HCT116 (cell line): ENCODE results near the gene MME. TPM values are rescaled to one million over a fixed set of nuclear protein-coding genes. Genes with fewer than 3 reads are reported as not detected.

Experiments
- ATAC-seq: fragments of 200-7000 bp; cut with Tn5 transposase; 2 replicates; pipeline ENCODE4 v1.9.1; 2020; ENCODE audit warnings: mild to moderate bottlenecking, moderate library complexity
- BruUV-seq: library from RNA; stranded (reverse); fragments of 400-500 nt; replicated peaks from 2 replicates; lab custom pipeline; 2021; lab: Mats Ljungman, UMichigan
- CTCF ChIA-PET: fragments of 300-600 bp; sonication (Branson Sonifier 250); formaldehyde crosslinking; loops from one replicate; lab custom pipeline; 2021; ENCODE audit warnings: antibody characterized with exemption; lab: Charles Lee
- POLR2A ChIA-PET: fragments of 300-600, 350-600 bp; sonication (Branson Sonifier 250); formaldehyde crosslinking; loops from one replicate; lab custom pipeline; 2021; ENCODE audit warnings: antibody characterized with exemption; lab: Charles Lee
- RAD21 ChIA-PET, 2 experiments: fragments of 300-600 bp; sonication (Branson Sonifier 250); formaldehyde crosslinking; loops; one replicate each; lab custom pipeline; 2023; ENCODE audit warnings: low total read pairs in 2 of 2; ENCODE audit not compliant: uncharacterized antibody in 2 of 2, unreplicated experiment in 2 of 2, low non-redundant PET in 1 of 2; lab: Charles Lee
- DNase-seq: peaks from one replicate; pipeline ENCODE4 v3.0.0-alpha.2; 2010; ENCODE audit warnings: low read depth, low spot score
- H2AFZ ChIP-seq: fragments of 200-600 bp; shearing (Covaris generic), sonication (generic); 2 replicates; pipeline ENCODE4 v1.6.1; 2017; ENCODE audit warnings: low read depth, mixed run types, mixed read lengths, antibody characterized with exemption, low read length; ENCODE audit not compliant: poor library complexity, severe bottlenecking
- H3K27ac ChIP-seq: 2 replicates; pipeline ENCODE4 v1.5.1; 2012; ENCODE audit warnings: low read depth, low read length
- H3K27me3 ChIP-seq: fragments of 200-600 bp; sonication (generic); 2 replicates; pipeline ENCODE4 v1.6.1; 2016; ENCODE audit warnings: mixed run types, low read length, mixed read lengths; ENCODE audit not compliant: insufficient read depth
- H3K36me3 ChIP-seq, 2 experiments: fragments of 200-500 bp in 1 of 2; fragments of 200-600 bp in 1 of 2; sonication (Bioruptor generic) in 1 of 2; sonication (generic) in 1 of 2; 2 replicates each; pipeline versions ENCODE4 v1.5.1 to v1.6.1; 2014 to 2016; ENCODE audit warnings: low read length in 2 of 2, inconsistent platforms in 1 of 2, mixed read lengths in 1 of 2, mixed run types in 1 of 2; ENCODE audit not compliant: insufficient read depth in 2 of 2, control insufficient read depth in 1 of 2
- H3K4me1 ChIP-seq, 2 experiments: fragments of 200-600 bp in 1 of 2; sonication (generic) in 1 of 2; 2 replicates each; pipeline versions ENCODE4 v1.5.1 to v1.6.1; 2012 to 2017; ENCODE audit warnings: low read length in 2 of 2, inconsistent platforms in 1 of 2, mild to moderate bottlenecking in 1 of 2, mixed read lengths in 1 of 2, mixed run types in 1 of 2, moderate library complexity in 1 of 2; ENCODE audit not compliant: insufficient read depth in 2 of 2, control insufficient read depth in 1 of 2
- H3K4me2 ChIP-seq: fragments of 200-600 bp; sonication (generic); 2 replicates; pipeline ENCODE4 v1.6.1; 2017; ENCODE audit warnings: mixed run types, low read length, mixed read lengths
- H3K4me3 ChIP-seq, 2 experiments: fragments of 200-600 bp in 1 of 2; sonication (generic) in 1 of 2; replicated peaks in 1 of 2; 2 replicates each; pipeline ENCODE4 v1.5.1; 2011 to 2016; ENCODE audit warnings: low read length in 2 of 2, control low read depth in 1 of 2, low read depth in 1 of 2, mild to moderate bottlenecking in 1 of 2, mixed read lengths in 1 of 2, mixed run types in 1 of 2
- H3K79me2 ChIP-seq: fragments of 200-600 bp; sonication (generic); 2 replicates; pipeline ENCODE4 v1.6.1; 2017; ENCODE audit warnings: mild to moderate bottlenecking, mixed run types, low read length, moderate library complexity, mixed read lengths; ENCODE audit not compliant: insufficient read depth
- H3K9ac ChIP-seq: fragments of 200-600 bp; sonication (generic); 2 replicates; pipeline ENCODE4 v1.6.1; 2016; ENCODE audit warnings: low read length, mixed read lengths
- H3K9me2 ChIP-seq: fragments of 200-600 bp; sonication (generic), shearing (Covaris generic); 2 replicates; pipeline ENCODE4 v1.6.1; 2017; ENCODE audit warnings: mixed run types, mild to moderate bottlenecking, moderate library complexity; ENCODE audit not compliant: insufficient read depth
- H3K9me3 ChIP-seq, 2 experiments: fragments of 200-500 bp in 1 of 2; fragments of 200-600 bp in 1 of 2; sonication (Bioruptor generic) in 1 of 2; sonication (generic) in 1 of 2; 2 replicates each; pipeline ENCODE4 v1.6.1; 2014 to 2017; ENCODE audit warnings: low read length in 2 of 2, mixed read lengths in 2 of 2, inconsistent platforms in 1 of 2, low read depth in 1 of 2, mild to moderate bottlenecking in 1 of 2, mixed run types in 1 of 2, moderate library complexity in 1 of 2; ENCODE audit not compliant: control insufficient read depth in 1 of 2, insufficient read depth in 1 of 2
- H4K20me1 ChIP-seq: fragments of 200-600 bp; sonication (generic), shearing (Covaris generic); 2 replicates; pipeline ENCODE4 v1.6.1; 2017; ENCODE audit warnings: mixed run types, mild to moderate bottlenecking, moderate library complexity; ENCODE audit not compliant: insufficient read depth
- CBX3 ChIP-seq: IDR thresholded peaks from 2 replicates; pipeline ENCODE4 v1.6.1; 2012; ENCODE audit warnings: low read depth
- ELF1 ChIP-seq: IDR thresholded peaks from 2 replicates; pipeline ENCODE4 v1.6.1; 2012; ENCODE audit warnings: low read depth, borderline replicate concordance
- EZH2phosphoT487 ChIP-seq: fragments of 200-600 bp; IDR thresholded peaks from 2 replicates; pipeline ENCODE4 v1.6.1; 2018; ENCODE audit warnings: antibody characterized with exemption, borderline replicate concordance
- FOSL1 ChIP-seq: IDR thresholded peaks from 2 replicates; pipeline ENCODE4 v1.6.1; 2012; ENCODE audit warnings: low read depth
- JUND ChIP-seq: IDR thresholded peaks from 2 replicates; pipeline ENCODE4 v1.6.1; 2012
- POLR2A ChIP-seq: IDR thresholded peaks from 2 replicates; pipeline ENCODE4 v1.7.0; 2011; ENCODE audit warnings: borderline replicate concordance; ENCODE audit not compliant: insufficient read depth, insufficient read length; ENCODE audit errors: extremely low read depth
- RAD21 ChIP-seq: IDR thresholded peaks from 2 replicates; pipeline ENCODE4 v1.6.1; 2012; ENCODE audit warnings: low read depth, mild to moderate bottlenecking
- SP1 ChIP-seq: IDR thresholded peaks from 2 replicates; pipeline ENCODE4 v1.6.1; 2012; ENCODE audit warnings: low read depth
- ZFX ChIP-seq: fragments of 450-650 bp; IDR thresholded peaks from 2 replicates; pipeline ENCODE4 v1.6.1; 2017
- intact Hi-C: fragments of 100-400 bp; cut with micrococcal nuclease; formaldehyde crosslinking; loops from 2 replicates; pipeline ENCODE4 v1.10.0; 2022
- total RNA-seq: library from RNA; stranded (reverse); gene quantifications from one replicate; pipeline ENCODE4 v1.2.1, GENCODE V29; 2021; ENCODE audit not compliant: unreplicated experiment
- TF ChIP-seq, protein P1 (sequence below), 3 experiments: fragments of 200-600 bp in 1 of 3; sonication (generic) in 1 of 3; IDR thresholded peaks in 2 of 3; conservative IDR thresholded peaks in 1 of 3; 2 replicates each; pipeline ENCODE4 v1.5.1; 2012 to 2017; ENCODE audit warnings: low read depth in 2 of 3, low read length in 2 of 3, antibody characterized with exemption in 1 of 3, borderline replicate concordance in 1 of 3, control low read depth in 1 of 3, mild to moderate bottlenecking in 1 of 3, mixed read lengths in 1 of 3, mixed run types in 1 of 3, moderate library complexity in 1 of 3; ENCODE audit not compliant: insufficient read depth in 1 of 3
- TF ChIP-seq, protein P2 (sequence below): IDR thresholded peaks from 2 replicates; pipeline ENCODE4 v1.6.1; 2011; ENCODE audit warnings: mild to moderate bottlenecking, low read length, moderate library complexity; ENCODE audit not compliant: insufficient replicate concordance; ENCODE audit errors: extremely low read depth
- TF ChIP-seq, protein P3 (sequence below): IDR thresholded peaks from 2 replicates; pipeline ENCODE4 v1.6.1; 2012

MME gene
- total RNA-seq, 1 experiment from 2014 or later, result 0.34 TPM

GRCh38 chr3:155153242-155154186, 73.4 kb downstream of the MME start:
- no peak overlapping the region for H3K4me3 ChIP-seq
- no peak overlapping the region for H3K27ac ChIP-seq
- no peak overlapping the region for H2AFZ ChIP-seq
- H3K27me3 ChIP-seq, result no peaks in the 10 kb centered on the region
- H3K36me3 ChIP-seq, result no peaks in the 10 kb centered on the region
- no peak overlapping the region for H3K9ac ChIP-seq
- no peaks in the 10 kb centered on the region for H3K9me2 ChIP-seq
- ChIA-PET CTCF (no interaction called here), POLR2A (no interaction called here), RAD21 (no interaction called here)
- TF ChIP-seq, protein P1, sequence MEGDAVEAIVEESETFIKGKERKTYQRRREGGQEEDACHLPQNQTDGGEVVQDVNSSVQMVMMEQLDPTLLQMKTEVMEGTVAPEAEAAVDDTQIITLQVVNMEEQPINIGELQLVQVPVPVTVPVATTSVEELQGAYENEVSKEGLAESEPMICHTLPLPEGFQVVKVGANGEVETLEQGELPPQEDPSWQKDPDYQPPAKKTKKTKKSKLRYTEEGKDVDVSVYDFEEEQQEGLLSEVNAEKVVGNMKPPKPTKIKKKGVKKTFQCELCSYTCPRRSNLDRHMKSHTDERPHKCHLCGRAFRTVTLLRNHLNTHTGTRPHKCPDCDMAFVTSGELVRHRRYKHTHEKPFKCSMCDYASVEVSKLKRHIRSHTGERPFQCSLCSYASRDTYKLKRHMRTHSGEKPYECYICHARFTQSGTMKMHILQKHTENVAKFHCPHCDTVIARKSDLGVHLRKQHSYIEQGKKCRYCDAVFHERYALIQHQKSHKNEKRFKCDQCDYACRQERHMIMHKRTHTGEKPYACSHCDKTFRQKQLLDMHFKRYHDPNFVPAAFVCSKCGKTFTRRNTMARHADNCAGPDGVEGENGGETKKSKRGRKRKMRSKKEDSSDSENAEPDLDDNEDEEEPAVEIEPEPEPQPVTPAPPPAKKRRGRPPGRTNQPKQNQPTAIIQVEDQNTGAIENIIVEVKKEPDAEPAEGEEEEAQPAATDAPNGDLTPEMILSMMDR (IDR thresholded peaks at IDR 0.05 in 2 of 3, conservative IDR thresholded peaks at IDR 0.05 in 1 of 3; ENCODE audit: borderline replicate concordance in 1 of 3, insufficient read depth in 1 of 3, low read depth in 2 of 3, low read length in 2 of 3), result no peak
- no peak for TF ChIP-seq CBX3
- no peak for TF ChIP-seq POLR2A
- TF ChIP-seq, protein P2, sequence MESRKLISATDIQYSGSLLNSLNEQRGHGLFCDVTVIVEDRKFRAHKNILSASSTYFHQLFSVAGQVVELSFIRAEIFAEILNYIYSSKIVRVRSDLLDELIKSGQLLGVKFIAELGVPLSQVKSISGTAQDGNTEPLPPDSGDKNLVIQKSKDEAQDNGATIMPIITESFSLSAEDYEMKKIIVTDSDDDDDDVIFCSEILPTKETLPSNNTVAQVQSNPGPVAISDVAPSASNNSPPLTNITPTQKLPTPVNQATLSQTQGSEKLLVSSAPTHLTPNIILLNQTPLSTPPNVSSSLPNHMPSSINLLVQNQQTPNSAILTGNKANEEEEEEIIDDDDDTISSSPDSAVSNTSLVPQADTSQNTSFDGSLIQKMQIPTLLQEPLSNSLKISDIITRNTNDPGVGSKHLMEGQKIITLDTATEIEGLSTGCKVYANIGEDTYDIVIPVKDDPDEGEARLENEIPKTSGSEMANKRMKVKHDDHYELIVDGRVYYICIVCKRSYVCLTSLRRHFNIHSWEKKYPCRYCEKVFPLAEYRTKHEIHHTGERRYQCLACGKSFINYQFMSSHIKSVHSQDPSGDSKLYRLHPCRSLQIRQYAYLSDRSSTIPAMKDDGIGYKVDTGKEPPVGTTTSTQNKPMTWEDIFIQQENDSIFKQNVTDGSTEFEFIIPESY, result no peak
- no peak for TF ChIP-seq SP1
- TF ChIP-seq, protein P3, sequence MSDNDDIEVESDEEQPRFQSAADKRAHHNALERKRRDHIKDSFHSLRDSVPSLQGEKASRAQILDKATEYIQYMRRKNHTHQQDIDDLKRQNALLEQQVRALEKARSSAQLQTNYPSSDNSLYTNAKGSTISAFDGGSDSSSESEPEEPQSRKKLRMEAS, result no peak
- TF ChIP-seq FOSL1, result no peak
- TF ChIP-seq EZH2phosphoT487, result no peak
- TF ChIP-seq RAD21, result no peak
- no peak for TF ChIP-seq JUND
- TF ChIP-seq ZFX, result no peak
- TF ChIP-seq ELF1, result no peak
- intact Hi-C loops, result no loop called here
- no peaks in the 10 kb centered on the region for H3K79me2 ChIP-seq
- no peak overlapping the region for H3K4me2 ChIP-seq
- DNase-seq (no peak), ATAC-seq (no peak)
- no peaks in the 10 kb centered on the region for H3K4me1 ChIP-seq
- no peaks in the 10 kb centered on the region for H3K9me3 ChIP-seq
- no peaks in the 10 kb centered on the region for H4K20me1 ChIP-seq
- BruUV-seq, result no TSS peak
